Ovary (tissue), 9 donors: ENCODE measurements around the gene STK10. TPM values are rescaled to one million over a fixed set of nuclear protein-coding genes. Genes with fewer than 3 reads are reported as not detected.

Experiments
- DNase-seq, 5 donors: peaks; one replicate each; pipeline ENCODE4 v3.0.0-alpha.2; 2019 to 2020
- H3K27ac ChIP-seq, 2 donors: fragments of 200-600 bp; one replicate each; pipeline versions ENCODE4 v1.5.1 to v1.8.0; 2019 to 2022
- H3K27me3 ChIP-seq: fragments of 200-600 bp; one replicate; pipeline ENCODE4 v1.8.0; 2022
- H3K36me3 ChIP-seq: fragments of 200-600 bp; sonication (generic); one replicate; pipeline ENCODE4 v1.5.1; 2019
- H3K4me1 ChIP-seq: one replicate; pipeline ENCODE4 v1.8.1; 2013; ENCODE audit warnings: mild to moderate bottlenecking, moderate library complexity; ENCODE audit not compliant: insufficient read depth
- H3K4me3 ChIP-seq: fragments of 200-600 bp; sonication (generic); one replicate; pipeline ENCODE4 v1.5.1; 2017
- H3K9me3 ChIP-seq, 2 donors: fragments of 200-600 bp in 1 of 2; sonication (generic) in 1 of 2; one replicate each; pipeline versions ENCODE4 v1.5.1 to v1.8.1; 2013 to 2019; ENCODE audit warnings: mild to moderate bottlenecking in 1 of 2, moderate library complexity in 1 of 2
- EP300 ChIP-seq: sonication (generic); formaldehyde crosslinking; IDR thresholded peaks from one replicate; pipeline ENCODE4 v1.6.1; 2017; ENCODE audit warnings: antibody characterized with exemption
- POLR2A ChIP-seq: fragments of 450-650 bp; IDR thresholded peaks from one replicate; pipeline ENCODE4 v1.6.1; 2017; ENCODE audit warnings: antibody characterized with exemption, mild to moderate bottlenecking, moderate library complexity
- WGBS, 3 donors: extraction: QIAGEN DNeasy Blood & Tissue Kit in 1 of 3; methylation state at CpG; one replicate each; pipeline versions ENCODE4 v1.1.5 to v1.1.7; 2013 to 2017; 5-methylcytosine and 5-hydroxymethylcytosine counted together
- intact Hi-C, 4 donors: fragments of 100-400 bp; cut with DNase I; formaldehyde crosslinking; loops; one replicate each; pipeline versions ENCODE4 v1.11.0 to v1.15.1; 2022 to 2023
- polyA plus RNA-seq, 2 donors: library from polyadenylated mRNA; stranded (reverse); fragments of 200-250 nt in 1 of 2; fragments of 350-450 nt in 1 of 2; fragmentation: Illumina TruSeq in 1 of 2; extraction: RNeasy Lipid Tissue Mini Kit (QIAGEN cat#74804) in 1 of 2; gene quantifications; one replicate each; pipeline ENCODE4 v1.2.3, GENCODE V29; 2013 to 2014
- total RNA-seq, 7 donors: library from RNA; depleted of rRNA in 2 of 7; stranded (reverse); fragments of >200 nt in 2 of 7; fragmentation: NEBNext Ultra II Directional in 3 of 7; extraction: Animal tissue kit (Norgen Biotek cat#: 25700) in 3 of 7; gene quantifications; one replicate each; pipeline versions ENCODE4 v1.1.0 to v1.2.4, GENCODE V29; 2016 to 2023
- TF ChIP-seq, protein P1 (sequence below), 3 donors: fragments of 450-650 bp in 2 of 3; fragments of 200-600 bp in 1 of 3; IDR thresholded peaks; one replicate each; pipeline versions ENCODE4 v1.5.1 to v1.8.0; 2016 to 2022; ENCODE audit warnings: antibody characterized with exemption in 3 of 3, mild to moderate bottlenecking in 1 of 3
- donor health status: DM: no; HTN: no; CAD: no; lungs with moderate emphysema.
- donor health status: DM: no; HTN: no; CAD: no.
- donor health status: Bipolar disorder and iron deficiency.
- donor health status: DM: yes; HTN: yes; CAD: no.
- donor health status: DM: no; HTN: no; CAD: no.
- donor health status: DM: yes; HTN: yes; CAD: no.

STK10 gene
- total and polyA plus RNA-seq, 9 donors = 5.4 to 15.5 (median 10.0) TPM

DNA sequence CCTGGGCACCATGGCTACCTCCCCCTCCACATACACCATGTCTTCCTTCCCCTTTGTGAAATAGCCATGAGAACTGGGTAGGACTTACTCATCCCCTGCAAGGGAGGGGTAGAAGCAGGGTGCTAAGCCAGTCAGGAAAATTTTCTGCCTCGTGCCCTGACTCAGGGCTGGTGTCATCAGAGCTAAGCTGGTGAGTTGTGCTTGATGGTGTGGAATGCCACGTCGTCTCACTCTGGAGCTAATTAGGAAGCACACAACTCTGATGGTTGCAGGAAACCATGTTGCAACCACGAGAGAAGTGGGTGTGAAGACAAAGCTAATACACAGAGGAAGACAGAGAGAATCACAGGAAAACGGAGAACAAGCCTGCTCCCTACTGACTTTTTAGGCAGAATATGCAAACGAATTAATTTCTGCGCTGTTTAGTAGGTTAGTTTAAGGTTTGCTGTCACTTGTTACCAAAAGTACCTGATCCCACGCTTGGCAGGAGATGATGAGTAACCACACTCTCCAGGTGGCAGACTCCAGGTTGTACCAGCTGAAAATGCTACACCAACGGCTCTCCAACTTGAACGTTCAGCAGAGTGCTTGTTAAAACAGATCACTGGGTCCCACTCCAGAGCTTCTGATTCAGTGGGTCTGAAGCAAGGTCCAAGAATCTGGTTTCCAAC, 54.5 kb downstream of the STK10 start:
- 83 to 87% (median 86%) methylated on average over 10 of the region's 10 CpGs for WGBS, 3 donors
- no peak for TF ChIP-seq POLR2A
- TF ChIP-seq EP300 = no peak
- TF ChIP-seq, protein P1, sequence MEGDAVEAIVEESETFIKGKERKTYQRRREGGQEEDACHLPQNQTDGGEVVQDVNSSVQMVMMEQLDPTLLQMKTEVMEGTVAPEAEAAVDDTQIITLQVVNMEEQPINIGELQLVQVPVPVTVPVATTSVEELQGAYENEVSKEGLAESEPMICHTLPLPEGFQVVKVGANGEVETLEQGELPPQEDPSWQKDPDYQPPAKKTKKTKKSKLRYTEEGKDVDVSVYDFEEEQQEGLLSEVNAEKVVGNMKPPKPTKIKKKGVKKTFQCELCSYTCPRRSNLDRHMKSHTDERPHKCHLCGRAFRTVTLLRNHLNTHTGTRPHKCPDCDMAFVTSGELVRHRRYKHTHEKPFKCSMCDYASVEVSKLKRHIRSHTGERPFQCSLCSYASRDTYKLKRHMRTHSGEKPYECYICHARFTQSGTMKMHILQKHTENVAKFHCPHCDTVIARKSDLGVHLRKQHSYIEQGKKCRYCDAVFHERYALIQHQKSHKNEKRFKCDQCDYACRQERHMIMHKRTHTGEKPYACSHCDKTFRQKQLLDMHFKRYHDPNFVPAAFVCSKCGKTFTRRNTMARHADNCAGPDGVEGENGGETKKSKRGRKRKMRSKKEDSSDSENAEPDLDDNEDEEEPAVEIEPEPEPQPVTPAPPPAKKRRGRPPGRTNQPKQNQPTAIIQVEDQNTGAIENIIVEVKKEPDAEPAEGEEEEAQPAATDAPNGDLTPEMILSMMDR (IDR thresholded peaks at IDR 0.05) = no peak
- intact Hi-C loops = no loop called here
- Histone ChIP-seq H3K27ac (no peak overlapping the region), H3K4me3 (no peak overlapping the region), H3K4me1 (no peaks in the 10 kb centered on the region), H3K36me3 (no peaks in the 10 kb centered on the region), H3K9me3 (no peaks in the 10 kb centered on the region), H3K27me3 (no peaks in the 10 kb centered on the region)
- no peak for DNase-seq

DNA sequence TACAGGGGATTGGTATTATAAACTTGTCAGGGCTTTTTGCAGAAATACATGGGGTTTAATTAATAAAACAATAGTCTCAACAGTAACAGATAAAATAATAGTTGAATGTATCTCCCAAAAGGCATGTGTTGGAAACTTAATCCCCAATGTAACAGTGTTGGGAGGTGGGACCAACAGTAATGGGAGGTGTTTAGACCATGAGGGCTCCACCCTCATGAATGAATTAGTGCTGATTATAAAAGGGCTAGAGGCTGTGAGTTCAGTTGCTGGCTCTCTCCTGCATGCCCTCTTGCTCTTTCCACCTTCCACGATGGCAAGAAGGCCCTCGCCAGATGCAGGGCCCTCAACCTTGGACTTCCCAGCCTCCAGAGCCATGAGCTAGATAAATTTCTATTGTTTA, 56.3 kb downstream of the STK10 start:
- H3K4me3 ChIP-seq = no peak overlapping the region

DNA sequence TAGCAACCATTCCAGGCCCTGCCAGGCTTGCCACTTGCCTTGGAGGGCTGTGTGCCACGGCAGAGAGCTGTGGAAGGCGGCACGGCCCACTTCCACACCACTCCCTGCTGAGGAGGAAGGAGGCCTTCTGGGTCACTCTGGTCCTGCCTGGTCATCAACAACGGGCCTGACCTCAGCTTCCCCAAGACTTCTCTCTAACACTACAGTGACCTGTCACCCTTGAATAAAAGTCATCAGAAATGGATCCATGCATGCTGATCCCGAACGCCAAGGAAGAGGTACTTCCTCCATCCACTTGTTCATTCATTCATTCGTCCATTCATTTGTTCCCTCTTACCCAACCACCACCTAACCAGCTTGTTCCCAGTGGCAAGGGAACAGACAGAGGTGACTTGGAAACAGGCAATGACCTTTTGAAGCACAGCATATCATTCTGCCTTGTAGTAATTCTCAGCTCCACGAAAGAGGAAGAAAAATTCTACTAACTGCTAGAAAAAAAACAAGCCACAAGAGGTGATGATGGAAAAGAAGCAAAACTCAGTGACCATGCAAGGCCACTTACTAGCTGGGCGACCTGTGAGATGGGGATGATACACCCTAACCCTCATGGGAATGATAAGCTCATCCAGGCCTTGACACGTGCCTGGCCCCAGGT, 58.6 kb downstream of the STK10 start:
- Histone ChIP-seq H3K27me3 (no peaks in the 10 kb centered on the region), H3K4me1 (no peaks in the 10 kb centered on the region), H3K36me3 (no peaks in the 10 kb centered on the region), H3K9me3 (no peaks in the 10 kb centered on the region), H3K4me3 (no peak overlapping the region), H3K27ac (no peak overlapping the region)
- intact Hi-C loops = no loop called here
- no peak for DNase-seq
- no peak for TF ChIP-seq POLR2A
- TF ChIP-seq, protein P1 (IDR thresholded peaks at IDR 0.05) = no peak
- no peak for TF ChIP-seq EP300
- WGBS, 3 donors = 91 to 95% (median 92%) methylated on average over 10 of the region's 10 CpGs

More for the DNA sequence above, 56.3 kb downstream of the STK10 start:
- H3K36me3 ChIP-seq = no peaks in the 10 kb centered on the region
- H3K27me3 ChIP-seq = no peaks in the 10 kb centered on the region
- TF ChIP-seq POLR2A = no peak
- TF ChIP-seq, protein P1 (IDR thresholded peaks at IDR 0.05) = no peak
- WGBS, 3 donors = 87 to 93% (median 92%) methylated on average over 2 of the region's 2 CpGs
- no peak overlapping the region for H3K27ac ChIP-seq
- no peak for DNase-seq
- no peaks in the 10 kb centered on the region for H3K9me3 ChIP-seq
- no peaks in the 10 kb centered on the region for H3K4me1 ChIP-seq
- intact Hi-C loops = no loop called here

DNA sequence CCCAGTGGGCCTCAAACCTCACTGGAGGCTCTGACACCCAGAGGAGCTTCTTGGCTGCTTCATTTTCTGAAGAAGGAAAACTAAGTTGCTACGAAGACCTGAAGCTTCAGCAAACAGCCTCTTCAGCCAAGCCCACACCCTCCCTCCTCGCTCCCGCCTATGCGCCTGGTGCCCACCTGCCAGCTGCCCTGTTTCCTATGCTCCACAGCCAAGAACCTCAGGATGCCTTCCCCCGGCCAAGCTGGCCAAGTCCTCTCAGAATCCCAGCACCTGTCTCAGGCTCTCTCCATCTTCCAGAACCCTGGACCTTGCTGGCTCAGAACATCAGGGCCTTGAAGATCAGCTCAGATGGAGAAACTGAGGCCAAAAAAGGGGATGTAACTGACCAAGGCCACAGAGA, 60.4 kb downstream of the STK10 start:
- intact Hi-C loops = no loop called here

More for the DNA sequence above, 60.4 kb downstream of the STK10 start:
- Histone ChIP-seq H3K9me3 (no peaks in the 10 kb centered on the region), H3K27me3 (no peaks in the 10 kb centered on the region), H3K4me3 (no peak overlapping the region), H3K4me1 (peaks cover 2% of the 10 kb centered on the region), H3K27ac (no peak overlapping the region), H3K36me3 (no peaks in the 10 kb centered on the region)
- peak in 1 of 5 donors; percentile 10 for DNase-seq
- TF ChIP-seq POLR2A = no peak
- no peak for TF ChIP-seq EP300
- TF ChIP-seq, protein P1 (IDR thresholded peaks at IDR 0.05) = no peak
- WGBS, 3 donors = 94 to 98% (median 97%) methylated on average over 5 of the region's 5 CpGs
